K562 (cell line): ENCODE data around the gene HDAC5. TPM values are rescaled to one million over a fixed set of nuclear protein-coding genes. Genes with fewer than 3 reads are reported as not detected.
"Not testable (repeated sequence)": the region's sequence is repeated elsewhere in the genome, so short reads cannot be mapped to it uniquely, and the experiment has no call there.

ENCODE experiments used
- ATAC-seq: fragments of 200-7000 bp; cut with Tn5 transposase; 3 replicates; pipeline ENCODE4 v1.9.1; 2020; ENCODE audit warnings: moderate library complexity
- BruUV-seq: library from RNA; stranded (reverse); fragments of 400-500 nt; replicated peaks from 2 replicates; lab custom pipeline; 2021; lab: Mats Ljungman, UMichigan
- CTCF ChIA-PET: fragments of 300-600 bp; formaldehyde crosslinking; extraction: SDS; loops from one replicate; lab custom pipeline; 2021; ENCODE audit warnings: low intra/inter-chr PET ratio; lab: Yijun Ruan, JAX
- POLR2A ChIA-PET: fragments of 300-600, 350-650 bp; sonication (Branson Sonifier 250); formaldehyde crosslinking; extraction: SDS; loops from one replicate; lab custom pipeline; 2021; ENCODE audit warnings: antibody characterized with exemption, inconsistent platforms; lab: Yijun Ruan, JAX
- DNase-seq, 4 experiments: peaks; one replicate each; pipeline versions ENCODE4 v3.0.0 to v3.0.0-alpha.2; 2011 to 2018; ENCODE audit warnings: low spot score in 3 of 4, mixed read lengths in 3 of 4; ENCODE audit errors: extremely low read depth in 1 of 4
- FAIRE-seq: peaks from 2 replicates; lab custom pipeline; 2011; peaks lifted over from hg19 to GRCh38; lab: Jason Lieb, UNC
- H2AFZ ChIP-seq: 2 replicates; pipeline ENCODE4 v1.6.0; 2011; ENCODE audit warnings: low read depth, low read length, control low read depth, inconsistent platforms
- H3K27ac ChIP-seq: fragments of 200-600 bp; 3 replicates; pipeline ENCODE4 v1.8.0; 2011; ENCODE audit warnings: low read depth, mild to moderate bottlenecking, control low read depth, inconsistent platforms, low read length, moderate library complexity, mixed read lengths; ENCODE audit errors: extremely low read depth
- H3K27me3 ChIP-seq, 2 experiments: fragments of 300-600 bp in 1 of 2; 2 replicates in 1 of 2; 3 replicates in 1 of 2; pipeline versions ENCODE4 v1.6.0 to v1.8.0; 2011; ENCODE audit warnings: inconsistent platforms in 2 of 2, low read length in 2 of 2, mild to moderate bottlenecking in 1 of 2, mixed read lengths in 1 of 2, moderate library complexity in 1 of 2; ENCODE audit not compliant: control insufficient read depth in 2 of 2, insufficient read depth in 2 of 2
- H3K36me3 ChIP-seq: fragments of 300-600 bp; 3 replicates; pipeline ENCODE4 v1.8.0; 2011; ENCODE audit warnings: mild to moderate bottlenecking, low read length, inconsistent platforms; ENCODE audit not compliant: control insufficient read depth, insufficient read depth
- H3K4me1 ChIP-seq, 2 experiments: fragments of 200-600 bp in 1 of 2; replicated peaks in 1 of 2; 2 replicates in 1 of 2; 3 replicates in 1 of 2; pipeline versions ENCODE4 v1.5.1 to v1.8.0; 2011; ENCODE audit warnings: inconsistent platforms in 2 of 2, low read length in 2 of 2, mild to moderate bottlenecking in 1 of 2, mixed read lengths in 1 of 2, moderate library complexity in 1 of 2; ENCODE audit not compliant: control insufficient read depth in 2 of 2, insufficient read depth in 2 of 2
- H3K4me2 ChIP-seq: 2 replicates; pipeline ENCODE4 v1.6.1; 2011; ENCODE audit warnings: low read length, control low read depth, inconsistent platforms, mixed read lengths; ENCODE audit not compliant: insufficient read depth
- H3K4me3 ChIP-seq: fragments of 200-600 bp; sonication (generic), shearing (Covaris generic); 2 replicates; pipeline ENCODE4 v1.5.1; 2016; ENCODE audit warnings: control low read depth, inconsistent platforms
- H3K79me2 ChIP-seq: fragments of 200-600 bp; 3 replicates; pipeline ENCODE4 v1.8.0; 2011; ENCODE audit warnings: low read length, inconsistent platforms; ENCODE audit not compliant: control insufficient read depth, insufficient read depth
- H3K9ac ChIP-seq, 2 experiments: 2 replicates each; pipeline versions ENCODE4 v1.6.0 to v1.6.1; 2011; ENCODE audit warnings: low read depth in 2 of 2, low read length in 2 of 2, control low read depth in 1 of 2, inconsistent platforms in 1 of 2, mild to moderate bottlenecking in 1 of 2, mixed read lengths in 1 of 2; ENCODE audit not compliant: insufficient read depth in 1 of 2
- H3K9me1 ChIP-seq: one replicate; pipeline ENCODE4 v1.6.0; 2011; ENCODE audit warnings: inconsistent platforms, mild to moderate bottlenecking, low read length, moderate library complexity; ENCODE audit not compliant: control insufficient read depth, insufficient read depth
- H3K9me3 ChIP-seq: replicated peaks from 2 replicates; pipeline ENCODE4 v1.5.1; 2011; ENCODE audit warnings: low read depth, low read length, inconsistent platforms; ENCODE audit not compliant: control insufficient read depth, insufficient read depth
- H4K20me1 ChIP-seq: replicated peaks from 2 replicates; pipeline ENCODE4 v1.6.1; 2011; ENCODE audit warnings: low read length, inconsistent platforms, mixed read lengths; ENCODE audit not compliant: control insufficient read depth, insufficient read depth
- EHMT2 ChIP-seq: fragments of 450-650 bp; IDR thresholded peaks from 2 replicates; pipeline ENCODE4 v1.6.1; 2018; ENCODE audit warnings: antibody characterized with exemption
- HLTF ChIP-seq: fragments of 450-650 bp; IDR thresholded peaks from 2 replicates; pipeline ENCODE4 v1.6.1; 2016
- MCM7 ChIP-seq, 2 experiments: fragments of 450-650 bp; IDR thresholded peaks; 2 replicates each; pipeline ENCODE4 v1.6.1; 2016 to 2018
- MNT ChIP-seq, 2 experiments: fragments of 450-650 bp; conservative IDR thresholded peaks; 2 replicates each; pipeline ENCODE4 v1.6.1; 2017; ENCODE audit warnings: mild to moderate bottlenecking in 2 of 2, moderate library complexity in 2 of 2
- NCOA1 ChIP-seq: fragments of 450-650 bp; IDR thresholded peaks from 2 replicates; pipeline ENCODE4 v1.6.1; 2016; ENCODE audit warnings: low read depth
- NR2F6 ChIP-seq: fragments of 450-650 bp; formaldehyde crosslinking; IDR thresholded peaks from 2 replicates; pipeline ENCODE4 v1.4.0; 2020; ENCODE audit warnings: mild to moderate bottlenecking
- RAD21 ChIP-seq, 2 experiments: fragments of 250-450 bp in 1 of 2; fragments of 450-650 bp in 1 of 2; sonication (Bioruptor Pico) in 1 of 2; formaldehyde crosslinking in 1 of 2; IDR thresholded peaks in 1 of 2; conservative IDR thresholded peaks in 1 of 2; 2 replicates each; pipeline versions ENCODE4 v1.4.0 to v1.8.0; 2020 to 2022; ENCODE audit warnings: mild to moderate bottlenecking in 2 of 2, moderate library complexity in 1 of 2
- SOX6 ChIP-seq: fragments of 450-650 bp; IDR thresholded peaks from 2 replicates; pipeline ENCODE4 v1.6.1; 2014; ENCODE audit warnings: mild to moderate bottlenecking
- TEAD1 ChIP-seq, 2 experiments: fragments of 450-650 bp in 1 of 2; sonication (generic) in 1 of 2; formaldehyde crosslinking; IDR thresholded peaks; 2 replicates each; pipeline versions ENCODE4 v1.4.0 to v1.8.0; 2020 to 2022; ENCODE audit warnings: mild to moderate bottlenecking in 2 of 2, missing genetic modification reagents in 1 of 2
- ZNF184 ChIP-seq: sonication (generic); formaldehyde crosslinking; IDR thresholded peaks from 2 replicates; pipeline ENCODE4 v1.5.0; 2020; ENCODE audit warnings: missing genetic modification reagents
- ZNF280A ChIP-seq: fragments of 450-650 bp; IDR thresholded peaks from 2 replicates; pipeline ENCODE4 v1.6.1; 2018; ENCODE audit warnings: mild to moderate bottlenecking, low read depth; ENCODE audit not compliant: partially characterized antibody
- WGBS: fragments of 100-300 bp; shearing (Covaris generic); methylation state at CpG from one replicate; pipeline ENCODE4 v1.1.6; 2016; ENCODE audit warnings: low coverage, mixed read lengths; ENCODE audit not compliant: insufficient coverage; ENCODE audit errors: missing lambda C conversion rate; 5-methylcytosine and 5-hydroxymethylcytosine counted together
- in situ Hi-C: fragments of 300-500 bp; cut with MboI; formaldehyde crosslinking; loops from 4 replicates; pipeline ENCODE4 v1.15.0; 2018; ENCODE audit warnings: inconsistent platforms, mixed read lengths
- intact Hi-C: fragments of 100-400 bp; cut with micrococcal nuclease; formaldehyde crosslinking; loops from 2 replicates; pipeline ENCODE4 v1.14.2; 2022
- polyA plus RNA-seq, 8 experiments: library from polyadenylated mRNA; depleted of rRNA in 4 of 8; stranded (reverse) in 5 of 8; unstranded in 3 of 8; fragments of >200 nt; fragmentation: Nextera tagmentation in 2 of 8; fragmentation: Illumina TruSeq in 1 of 8; extraction: Ambion mirVana in 2 of 8; extraction: Trizol in 1 of 8; gene quantifications; 2 replicates each; pipeline versions ENCODE4 v1.2.1 to v1.2.3, GENCODE V29; 2011 to 2014; ENCODE audit warnings: inconsistent platforms in 1 of 8, missing spikeins in 1 of 8
- total RNA-seq, 7 experiments: library from RNA; depleted of rRNA in 6 of 7; stranded (reverse); fragments of >200 nt in 6 of 7; fragmentation: Illumina TruSeq in 2 of 7; extraction: Trizol in 2 of 7; gene quantifications; 2 replicates each; pipeline versions ENCODE4 v1.2.1 to v1.2.3, GENCODE V29; 2011 to 2021; ENCODE audit warnings: low replicate concordance in 1 of 7

Gene HDAC5
- total and polyA plus RNA-seq, 9 of the 15 experiments (the other 6 are each of a cell fraction or from before 2014, with no cell fraction given): 0.45 to 26.2 (median 16.4) TPM

DNA sequence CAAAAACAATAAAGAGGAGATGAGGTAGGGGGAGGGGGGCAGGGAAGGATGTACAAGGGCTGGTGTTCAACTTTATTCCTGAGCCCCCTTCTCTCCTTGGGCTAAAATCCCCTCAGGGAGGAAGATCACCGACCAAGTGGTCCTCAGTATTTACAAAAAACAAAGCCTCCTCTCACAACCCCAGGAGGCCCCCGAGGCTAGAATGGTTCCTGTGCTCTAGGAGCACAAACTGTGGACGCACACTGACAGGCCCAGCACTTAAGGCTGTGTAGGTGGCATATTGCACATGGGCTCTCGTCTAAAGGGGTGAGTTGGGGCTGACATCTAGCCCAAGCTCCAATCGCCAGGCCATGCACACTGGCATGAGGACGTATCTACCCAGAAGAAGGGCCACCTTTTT lies 21.6 kb downstream of the HDAC5 start:
- CTCF ChIA-PET, in situ Hi-C loops, H3K9me1 ChIP-seq, H3K36me3 ChIP-seq, ATAC-seq, H3K4me3 ChIP-seq, H3K4me2 ChIP-seq, BruUV-seq, H3K79me2 ChIP-seq, H2AFZ ChIP-seq, H4K20me1 ChIP-seq, H3K9ac ChIP-seq, FAIRE-seq, H3K27me3 ChIP-seq, H3K27ac ChIP-seq, DNase-seq, H3K9me3 ChIP-seq, intact Hi-C loops: not testable (repeated sequence)
- POLR2A ChIA-PET: interaction anchor here (0.7 to 3.6 kb wide), 6 partner anchors 10 to 255 kb away, joined by 3 to 19 read pairs (median 4); partner anchors contain the start of genes CD300LG and LSM12
- H3K4me1 ChIP-seq: peaks cover 17 to 36% of the 10 kb centered on the region in 2 experiments
- 72% methylated on average over 6 of the region's 6 CpGs for WGBS

DNA sequence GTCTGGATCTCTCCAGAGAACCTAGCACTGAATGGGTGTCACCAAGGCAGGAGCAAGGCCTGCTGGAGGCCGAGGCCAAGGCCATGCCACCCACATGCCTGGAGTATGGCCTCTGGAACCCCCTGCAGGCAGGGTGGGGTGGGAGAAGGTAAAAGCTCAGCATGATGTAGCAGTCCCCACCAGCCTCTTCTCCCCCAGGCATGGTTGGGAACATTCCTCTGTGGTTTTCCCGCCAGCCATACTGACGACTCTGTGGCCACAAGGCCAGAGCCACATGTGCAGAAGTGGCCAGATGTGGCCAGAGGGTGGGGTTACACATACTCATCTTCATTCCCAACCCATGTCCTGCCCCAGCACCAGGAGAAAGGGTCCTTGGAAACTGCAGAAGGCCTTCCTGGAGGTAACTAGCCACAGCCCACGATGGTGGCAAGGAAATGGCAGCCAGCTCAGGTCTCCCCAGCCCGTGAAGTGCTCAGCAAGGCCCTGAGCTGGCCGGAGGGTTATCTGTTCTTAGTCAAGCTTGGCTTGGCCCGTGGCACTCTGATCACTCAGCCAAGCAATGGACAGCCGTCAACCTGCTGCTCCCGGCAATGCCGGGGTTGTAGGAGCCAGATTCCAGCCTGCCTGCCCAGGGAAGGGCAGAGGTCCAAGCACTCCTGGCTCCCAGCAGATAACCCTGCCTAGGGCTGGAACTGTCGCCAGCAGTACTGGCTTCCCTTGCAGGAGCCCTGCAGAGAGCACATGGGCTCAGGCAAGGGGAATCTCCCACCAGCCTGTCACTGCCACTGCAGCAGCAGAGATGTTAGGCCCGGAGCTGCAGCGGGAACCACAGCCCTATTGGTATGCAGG lies 26.1 kb downstream of the HDAC5 start:
- ChIA-PET CTCF (interaction anchor here (0.6 to 0.8 kb wide), 2 partner anchors 14 to 55 kb away, joined by 3 to 5 read pairs; no protein-coding TSS in a partner anchor), POLR2A (interaction anchor here (0.5 to 2.1 kb wide), 4 partner anchors 14 to 104 kb away, joined by 3 to 10 read pairs (median 4); no protein-coding TSS in a partner anchor)
- Histone ChIP-seq H3K36me3 (no peaks in the 10 kb centered on the region), H3K4me1 (peaks cover 33 to 55% of the 10 kb centered on the region in 2 experiments), H3K9ac (peak overlapping the region; percentile 33 to 80), H3K27me3 (no peaks in the 10 kb centered on the region), H3K4me2 (no peak overlapping the region; the same call in 1 of the 2 replicates), H3K79me2 (no peaks in the 10 kb centered on the region; the same call in 2 of the 3 replicates), H3K4me3 (no peak overlapping the region), H3K27ac (peak overlapping the region; percentile 85), H3K9me3 (no peaks in the 10 kb centered on the region), H2AFZ (peak overlapping the region; percentile 51), H4K20me1 (no peaks in the 10 kb centered on the region), H3K9me1 (peaks cover 6% of the 10 kb centered on the region)
- intact Hi-C loops (no loop called here), in situ Hi-C loops (no loop called here)
- 60% methylated on average over 13 of the region's 13 CpGs for WGBS
- no TSS peak for BruUV-seq
- DNase-seq: peak; percentile 34 to 56 (median 41)
- ATAC-seq: peak; percentile 13
- FAIRE-seq: peak; percentile 75
- no peak for TF ChIP-seq SOX6
- TF ChIP-seq MCM7 (IDR thresholded peaks at IDR 0.05): no peak
- TF ChIP-seq ZNF280A: no peak
- TF ChIP-seq TEAD1 (CRISPR knock-in tag; IDR thresholded peaks at IDR 0.05): peak in 1 of 2 experiments; percentile 71; a peak in 1 of 4 replicates
- TF ChIP-seq RAD21 (CRISPR knock-in tag; conservative IDR thresholded peaks at IDR 0.05 in 1 of 2, IDR thresholded peaks at IDR 0.05 in 1 of 2): peak in 1 of 2 experiments; percentile 15; a peak in 2 of 4 replicates
- TF ChIP-seq MNT (conservative IDR thresholded peaks at IDR 0.05): peak in 1 of 2 experiments; percentile 48; a peak in 1 of 4 replicates
- TF ChIP-seq NR2F6 (CRISPR knock-in tag): no peak
- no peak for TF ChIP-seq ZNF184 (CRISPR knock-in tag)
- no peak for TF ChIP-seq NCOA1
- TF ChIP-seq HLTF: no peak
- TF ChIP-seq EHMT2: no peak
